Ecto neural progenitor cell (in vitro differentiated cells): ENCODE results near the gene FBXO10.
"Not testable (repeated sequence)": the region's sequence is repeated elsewhere in the genome, so short reads cannot be mapped to it uniquely, and the experiment has no call there.

Source experiments
- DNase-seq: peaks from one replicate; pipeline ENCODE4 v3.0.0-alpha.2; 2018; ENCODE audit warnings: low spot score

Gene FBXO10

GRCh38 chr9:37477443-37477842 lies 98.7 kb downstream of the FBXO10 start:
- not testable (repeated sequence) for DNase-seq

GRCh38 chr9:37476930-37477329 lies 99.2 kb downstream of the FBXO10 start:
- DNase-seq: no peak

- DNase-seq: no peak
Measured at GRCh38 chr9:37474438-37474837, 101.7 kb downstream of the FBXO10 start.

GRCh38 chr9:37473982-37474381 lies 102.2 kb downstream of the FBXO10 start:
- not testable (repeated sequence) for DNase-seq

- DNase-seq: no peak
Measured at GRCh38 chr9:37471942-37472684, 104.1 kb downstream of the FBXO10 start.

GRCh38 chr9:37468620-37469019 lies 107.6 kb downstream of the FBXO10 start:
- no peak for DNase-seq

- not testable (repeated sequence) for DNase-seq
Measured at GRCh38 chr9:37467530-37467929, 108.7 kb downstream of the FBXO10 start.

GRCh38 chr9:37466037-37466709 lies 110.0 kb downstream of the FBXO10 start:
- DNase-seq: peak; percentile 89

- peak; percentile 99 for DNase-seq
Measured at GRCh38 chr9:37465249-37466036, 110.7 kb downstream of the FBXO10 start, which contains the start of gene ZBTB5. Gene ZBTB5 (minus strand): TSS chr9:37465450. CDS start chr9:37442551, 22,899 bp downstream.

- DNase-seq: no peak
Measured at GRCh38 chr9:37464426-37465248, 111.5 kb downstream of the FBXO10 start.

GRCh38 chr9:37464006-37464405 lies 112.2 kb downstream of the FBXO10 start:
- DNase-seq: no peak
